ENCODE results near the gene ANKRD24. TPM values are rescaled to one million over a fixed set of nuclear protein-coding genes. Genes with fewer than 3 reads are reported as not detected.
A peak's percentile ranks its signal among the peaks of the same experiment; 100 is the strongest.
"Not testable (repeated sequence)": the region's sequence is repeated elsewhere in the genome, so short reads cannot be mapped to it uniquely, and the experiment has no call there.

ANKRD24 gene
- total RNA-seq, 1 donor from 2014 or later: 6.1 TPM

DNA sequence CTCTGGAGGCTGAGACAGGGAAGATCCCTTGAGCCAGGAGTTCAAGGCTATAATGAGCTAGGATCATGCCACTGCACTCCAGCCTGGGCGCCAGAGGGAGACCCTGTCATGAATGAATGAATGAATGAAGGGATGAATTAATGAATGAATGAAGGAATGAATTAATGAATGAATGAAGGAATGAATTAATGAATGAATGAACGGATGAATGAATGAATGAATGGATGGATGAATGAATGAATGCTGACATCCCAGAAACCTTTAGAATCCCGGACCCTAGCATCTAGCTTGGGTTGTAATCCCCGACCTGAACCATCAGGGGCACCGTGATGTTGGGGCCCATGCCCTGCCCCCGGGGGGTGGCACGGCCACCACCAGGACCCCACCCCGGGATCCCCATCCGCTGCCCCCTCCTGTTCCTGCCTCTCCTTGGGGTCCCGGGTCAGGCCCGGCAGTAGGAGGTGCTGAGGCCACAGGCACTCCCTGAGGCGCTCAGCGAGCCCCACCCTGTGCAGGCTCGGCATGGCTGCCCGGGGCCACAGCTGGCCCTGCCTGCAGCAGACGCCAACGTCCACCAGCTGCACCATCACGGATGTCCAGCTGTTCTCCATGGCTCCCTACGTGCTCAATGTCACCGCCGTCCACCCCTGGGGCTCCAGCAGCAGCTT, 50.3 kb downstream of the ANKRD24 start:
- Mint-ChIP-seq H3K36me3 (ENCODE audit: unreplicated experiment) (no peaks in the 10 kb centered on the region), H3K4me3 (ENCODE audit: unreplicated experiment) (no peak overlapping the region), H3K27me3 (ENCODE audit: unreplicated experiment) (peaks cover 2% of the 10 kb centered on the region), H3K27ac (ENCODE audit: unreplicated experiment) (no peak overlapping the region), H3K9me3 (ENCODE audit: unreplicated experiment) (peaks cover 1% of the 10 kb centered on the region), H3K4me1 (ENCODE audit: low read depth, unreplicated experiment) (no peaks in the 10 kb centered on the region)
- TF ChIP-seq, protein P1, sequence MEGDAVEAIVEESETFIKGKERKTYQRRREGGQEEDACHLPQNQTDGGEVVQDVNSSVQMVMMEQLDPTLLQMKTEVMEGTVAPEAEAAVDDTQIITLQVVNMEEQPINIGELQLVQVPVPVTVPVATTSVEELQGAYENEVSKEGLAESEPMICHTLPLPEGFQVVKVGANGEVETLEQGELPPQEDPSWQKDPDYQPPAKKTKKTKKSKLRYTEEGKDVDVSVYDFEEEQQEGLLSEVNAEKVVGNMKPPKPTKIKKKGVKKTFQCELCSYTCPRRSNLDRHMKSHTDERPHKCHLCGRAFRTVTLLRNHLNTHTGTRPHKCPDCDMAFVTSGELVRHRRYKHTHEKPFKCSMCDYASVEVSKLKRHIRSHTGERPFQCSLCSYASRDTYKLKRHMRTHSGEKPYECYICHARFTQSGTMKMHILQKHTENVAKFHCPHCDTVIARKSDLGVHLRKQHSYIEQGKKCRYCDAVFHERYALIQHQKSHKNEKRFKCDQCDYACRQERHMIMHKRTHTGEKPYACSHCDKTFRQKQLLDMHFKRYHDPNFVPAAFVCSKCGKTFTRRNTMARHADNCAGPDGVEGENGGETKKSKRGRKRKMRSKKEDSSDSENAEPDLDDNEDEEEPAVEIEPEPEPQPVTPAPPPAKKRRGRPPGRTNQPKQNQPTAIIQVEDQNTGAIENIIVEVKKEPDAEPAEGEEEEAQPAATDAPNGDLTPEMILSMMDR (IDR thresholded peaks at IDR 0.05; ENCODE audit: partially characterized antibody, unreplicated experiment): no peak
- peak; percentile 35 for DNase-seq

GRCh38 chr19:4233282-4233853, 50.9 kb downstream of the ANKRD24 start:
- H3K36me3 Mint-ChIP-seq (ENCODE audit: unreplicated experiment): no peaks in the 10 kb centered on the region
- H3K4me3 Mint-ChIP-seq (ENCODE audit: unreplicated experiment): no peak overlapping the region

GRCh38 chr19:4234142-4234861, 51.8 kb downstream of the ANKRD24 start:
- Mint-ChIP-seq H3K27ac (ENCODE audit: unreplicated experiment) (no peak overlapping the region), H3K9me3 (ENCODE audit: unreplicated experiment) (peaks cover 1% of the 10 kb centered on the region), H3K27me3 (ENCODE audit: unreplicated experiment) (peaks cover 2% of the 10 kb centered on the region), H3K4me1 (ENCODE audit: low read depth, unreplicated experiment) (no peaks in the 10 kb centered on the region), H3K4me3 (ENCODE audit: unreplicated experiment) (no peak overlapping the region), H3K36me3 (ENCODE audit: unreplicated experiment) (no peaks in the 10 kb centered on the region)
- TF ChIP-seq, protein P1 (IDR thresholded peaks at IDR 0.05; ENCODE audit: partially characterized antibody, unreplicated experiment): no peak
- no peak for DNase-seq

More at GRCh38 chr19:4233282-4233853, 50.9 kb downstream of the ANKRD24 start:
- Mint-ChIP-seq H3K27ac (ENCODE audit: unreplicated experiment) (no peak overlapping the region), H3K9me3 (ENCODE audit: unreplicated experiment) (peaks cover 1% of the 10 kb centered on the region), H3K27me3 (ENCODE audit: unreplicated experiment) (peaks cover 2% of the 10 kb centered on the region), H3K4me1 (ENCODE audit: low read depth, unreplicated experiment) (no peaks in the 10 kb centered on the region)
- TF ChIP-seq, protein P1 (IDR thresholded peaks at IDR 0.05; ENCODE audit: partially characterized antibody, unreplicated experiment): peak; percentile 74
- DNase-seq: peak; percentile 83

- H3K4me1 Mint-ChIP-seq (ENCODE audit: low read depth, unreplicated experiment): no peaks in the 10 kb centered on the region
- TF ChIP-seq, protein P1 (IDR thresholded peaks at IDR 0.05; ENCODE audit: partially characterized antibody, unreplicated experiment): no peak
- H3K36me3 Mint-ChIP-seq (ENCODE audit: unreplicated experiment): no peaks in the 10 kb centered on the region
- peaks cover 1% of the 10 kb centered on the region for H3K9me3 Mint-ChIP-seq (ENCODE audit: unreplicated experiment)
- H3K27ac Mint-ChIP-seq (ENCODE audit: unreplicated experiment): no peak overlapping the region
- no peak overlapping the region for H3K4me3 Mint-ChIP-seq (ENCODE audit: unreplicated experiment)
- DNase-seq: no peak
- H3K27me3 Mint-ChIP-seq (ENCODE audit: unreplicated experiment): peaks cover 2% of the 10 kb centered on the region
Observed at GRCh38 chr19:4234862-4235201, 52.3 kb downstream of the ANKRD24 start.

DNA sequence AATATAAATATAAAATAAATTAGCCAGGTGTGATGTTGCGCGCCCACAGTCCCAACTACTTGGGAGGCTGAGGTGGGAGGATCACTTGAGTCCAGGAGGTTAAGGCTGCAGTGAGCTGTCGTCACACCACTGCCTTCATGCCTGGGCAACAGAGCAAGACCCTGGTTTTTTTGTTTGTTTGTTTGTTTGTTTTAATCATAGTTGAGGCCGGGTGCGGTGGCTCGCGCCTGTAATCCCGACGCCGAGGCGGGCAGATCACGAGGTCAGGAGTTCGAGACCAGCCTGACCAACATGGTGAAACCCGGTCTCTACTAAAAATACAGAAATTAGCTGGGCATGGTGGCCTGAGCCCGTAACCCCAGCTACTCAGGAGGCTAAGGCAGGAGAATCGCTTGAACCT, 55.0 kb downstream of the ANKRD24 start:
- not testable (repeated sequence) for H3K4me3 Mint-ChIP-seq (ENCODE audit: unreplicated experiment); H3K9me3 Mint-ChIP-seq (ENCODE audit: unreplicated experiment); H3K27me3 Mint-ChIP-seq (ENCODE audit: unreplicated experiment); H3K36me3 Mint-ChIP-seq (ENCODE audit: unreplicated experiment); DNase-seq; H3K4me1 Mint-ChIP-seq (ENCODE audit: low read depth, unreplicated experiment); H3K27ac Mint-ChIP-seq (ENCODE audit: unreplicated experiment)

Data from glutamatergic neuron (in vitro differentiated cells).